ENCODE results near the gene EXD3. TPM values are rescaled to one million over a fixed set of nuclear protein-coding genes. Genes with fewer than 3 reads are reported as not detected.

Gene EXD3
- polyA plus RNA-seq, 1 experiment: 4.0 TPM

- no peak overlapping the region for H3K4me3 ChIP-seq (ENCODE audit: low read depth, low read length)
- ChIA-PET CTCF (no interaction called here), POLR2A (interaction anchor here (0.6 kb wide), 1 partner anchor 22 kb away, joined by 7 read pairs; no protein-coding TSS in a partner anchor)
- no peaks in the 10 kb centered on the region; the same call in 1 of the 2 replicates for H3K9me3 ChIP-seq (ENCODE audit: control insufficient read depth, insufficient read depth, low read length)
- DNase-seq (ENCODE audit: low read depth, low spot score): no peak
- no peaks in the 10 kb centered on the region for H3K27me3 ChIP-seq (ENCODE audit: control insufficient read depth, insufficient read depth, low read length)
- no peak overlapping the region for H3K27ac ChIP-seq (ENCODE audit: low read depth, low read length)
- TF ChIP-seq CTCF (IDR thresholded peaks at IDR 0.05; ENCODE audit: low read depth, low read length): no peak
These were observed 31.8 kb upstream of the EXD3 start for GRCh38 chr9:137454597-137455358.

- POLR2A ChIA-PET: interaction anchor here (1.1 kb wide), 1 partner anchor 213 kb away, joined by 3 read pairs; the partner anchor contains the start of gene TUBB4B
- H3K9me3 ChIP-seq (ENCODE audit: control insufficient read depth, insufficient read depth, low read length): no peaks in the 10 kb centered on the region; the same call in 1 of the 2 replicates
- no peak for TF ChIP-seq CTCF (IDR thresholded peaks at IDR 0.05; ENCODE audit: low read depth, low read length)
These were observed 31.2 kb upstream of the EXD3 start for GRCh38 chr9:137454145-137454596.

GRCh38 chr9:137453643-137454081 lies 30.7 kb upstream of the EXD3 start:
- H3K9me3 ChIP-seq (ENCODE audit: control insufficient read depth, insufficient read depth, low read length): no peaks in the 10 kb centered on the region; the same call in 1 of the 2 replicates
- TF ChIP-seq CTCF (IDR thresholded peaks at IDR 0.05; ENCODE audit: low read depth, low read length): no peak
- POLR2A ChIA-PET: interaction anchor here (1.1 kb wide), 1 partner anchor 213 kb away, joined by 3 read pairs; the partner anchor contains the start of gene TUBB4B
- H3K27me3 ChIP-seq (ENCODE audit: control insufficient read depth, insufficient read depth, low read length): no peaks in the 10 kb centered on the region
- H3K4me3 ChIP-seq (ENCODE audit: low read depth, low read length): peak overlapping the region; percentile 31; the same call in 1 of the 2 replicates
- peak; percentile 20 for DNase-seq (ENCODE audit: low read depth, low spot score)
- CTCF ChIA-PET: no interaction called here
- no peak overlapping the region for H3K27ac ChIP-seq (ENCODE audit: low read depth, low read length)

More at GRCh38 chr9:137454145-137454596, 31.2 kb upstream of the EXD3 start:
- no peak for DNase-seq (ENCODE audit: low read depth, low spot score)
- CTCF ChIA-PET: no interaction called here
- no peak overlapping the region for H3K27ac ChIP-seq (ENCODE audit: low read depth, low read length)
- no peaks in the 10 kb centered on the region for H3K27me3 ChIP-seq (ENCODE audit: control insufficient read depth, insufficient read depth, low read length)
- no peak overlapping the region for H3K4me3 ChIP-seq (ENCODE audit: low read depth, low read length)

- no peak overlapping the region for H3K27ac ChIP-seq (ENCODE audit: low read depth, low read length)
- POLR2A ChIA-PET: interaction anchor here (1.1 kb wide), 1 partner anchor 212 kb away, joined by 3 read pairs; the partner anchor contains the start of gene TUBB4B
- no peak overlapping the region for H3K4me3 ChIP-seq (ENCODE audit: low read depth, low read length)
- CTCF ChIA-PET: no interaction called here
- no peak for TF ChIP-seq CTCF (IDR thresholded peaks at IDR 0.05; ENCODE audit: low read depth, low read length)
- no peak for DNase-seq (ENCODE audit: low read depth, low spot score)
- no peaks in the 10 kb centered on the region; the same call in 1 of the 2 replicates for H3K9me3 ChIP-seq (ENCODE audit: control insufficient read depth, insufficient read depth, low read length)
- H3K27me3 ChIP-seq (ENCODE audit: control insufficient read depth, insufficient read depth, low read length): no peaks in the 10 kb centered on the region
These were observed 30.0 kb upstream of the EXD3 start for GRCh38 chr9:137452761-137453642.
